ENCODE data around the gene MYO10.

Gene MYO10

DNA sequence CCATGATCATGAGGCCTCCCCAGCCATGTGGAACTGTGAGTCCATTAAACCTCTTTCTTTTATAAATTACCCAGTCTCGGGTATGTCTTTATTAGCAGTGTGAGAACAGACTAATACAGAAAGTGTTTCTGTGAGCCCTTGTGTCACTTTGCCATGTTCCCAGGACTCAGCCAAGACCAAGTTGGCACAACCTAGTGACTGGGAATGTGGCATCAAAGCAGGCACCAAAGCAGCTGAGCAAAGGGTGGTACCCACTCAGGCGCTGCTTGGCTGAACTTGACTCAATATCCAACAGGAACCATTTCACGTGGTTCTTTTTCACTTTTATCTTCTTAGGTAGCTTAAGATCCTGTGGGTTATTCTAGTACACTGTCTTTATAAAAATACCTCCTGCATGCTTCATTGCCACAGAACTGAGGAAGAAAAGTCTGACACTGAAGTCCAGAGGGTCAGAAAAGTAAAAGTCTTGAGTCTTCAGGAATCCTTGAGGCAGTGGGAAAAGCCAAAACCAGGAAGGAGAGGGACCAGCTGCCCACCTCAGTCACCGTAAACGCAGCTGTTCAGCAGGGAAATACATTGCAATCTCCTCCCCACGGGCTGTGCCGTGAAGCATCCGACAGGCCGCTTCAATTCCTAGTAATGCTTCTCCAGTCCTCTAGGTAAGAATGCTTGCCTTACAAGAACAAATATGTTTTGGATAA is 228.8 kb downstream of the MYO10 start:
- DNase-seq (ENCODE audit: extremely low read depth, insufficient read length): no peak
- H3K4me3 ChIP-seq (replicated peaks; ENCODE audit: low read depth, low read length): no peak overlapping the region
- TF ChIP-seq, protein P1, sequence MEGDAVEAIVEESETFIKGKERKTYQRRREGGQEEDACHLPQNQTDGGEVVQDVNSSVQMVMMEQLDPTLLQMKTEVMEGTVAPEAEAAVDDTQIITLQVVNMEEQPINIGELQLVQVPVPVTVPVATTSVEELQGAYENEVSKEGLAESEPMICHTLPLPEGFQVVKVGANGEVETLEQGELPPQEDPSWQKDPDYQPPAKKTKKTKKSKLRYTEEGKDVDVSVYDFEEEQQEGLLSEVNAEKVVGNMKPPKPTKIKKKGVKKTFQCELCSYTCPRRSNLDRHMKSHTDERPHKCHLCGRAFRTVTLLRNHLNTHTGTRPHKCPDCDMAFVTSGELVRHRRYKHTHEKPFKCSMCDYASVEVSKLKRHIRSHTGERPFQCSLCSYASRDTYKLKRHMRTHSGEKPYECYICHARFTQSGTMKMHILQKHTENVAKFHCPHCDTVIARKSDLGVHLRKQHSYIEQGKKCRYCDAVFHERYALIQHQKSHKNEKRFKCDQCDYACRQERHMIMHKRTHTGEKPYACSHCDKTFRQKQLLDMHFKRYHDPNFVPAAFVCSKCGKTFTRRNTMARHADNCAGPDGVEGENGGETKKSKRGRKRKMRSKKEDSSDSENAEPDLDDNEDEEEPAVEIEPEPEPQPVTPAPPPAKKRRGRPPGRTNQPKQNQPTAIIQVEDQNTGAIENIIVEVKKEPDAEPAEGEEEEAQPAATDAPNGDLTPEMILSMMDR (IDR thresholded peaks at IDR 0.05; ENCODE audit: insufficient read depth, low read length, poor library complexity, severe bottlenecking): no peak
- H3K27me3 ChIP-seq (replicated peaks; ENCODE audit: control insufficient read depth, insufficient read depth, low read length): no peaks in the 10 kb centered on the region
- H3K36me3 ChIP-seq (ENCODE audit: control insufficient read depth, insufficient read depth, low read length): no peaks in the 10 kb centered on the region

DNA sequence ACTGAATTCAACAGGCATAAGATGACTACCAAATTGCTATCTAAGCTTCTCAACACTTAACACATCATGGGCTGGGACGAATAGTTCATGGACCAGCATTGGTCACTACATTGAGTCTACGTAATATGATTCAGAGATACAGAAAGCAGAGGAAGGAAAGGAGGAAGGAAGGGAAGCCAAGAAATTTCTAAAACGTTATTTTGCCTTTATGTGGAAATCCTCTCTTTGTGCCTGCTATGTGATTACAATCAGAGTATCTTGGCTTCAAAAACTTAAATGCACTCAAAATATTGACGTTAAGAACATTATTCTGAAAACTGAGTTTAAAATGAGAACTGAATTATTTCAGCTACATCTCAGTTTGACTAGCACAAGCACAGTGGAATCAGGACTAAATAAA is 231.1 kb downstream of the MYO10 start:
- Histone ChIP-seq H3K4me3 (replicated peaks; ENCODE audit: low read depth, low read length) (no peak overlapping the region), H3K36me3 (ENCODE audit: control insufficient read depth, insufficient read depth, low read length) (no peaks in the 10 kb centered on the region), H3K27me3 (replicated peaks; ENCODE audit: control insufficient read depth, insufficient read depth, low read length) (no peaks in the 10 kb centered on the region)
- DNase-seq (ENCODE audit: extremely low read depth, insufficient read length): no peak
- TF ChIP-seq, protein P1 (IDR thresholded peaks at IDR 0.05; ENCODE audit: insufficient read depth, low read length, poor library complexity, severe bottlenecking): no peak

DNA sequence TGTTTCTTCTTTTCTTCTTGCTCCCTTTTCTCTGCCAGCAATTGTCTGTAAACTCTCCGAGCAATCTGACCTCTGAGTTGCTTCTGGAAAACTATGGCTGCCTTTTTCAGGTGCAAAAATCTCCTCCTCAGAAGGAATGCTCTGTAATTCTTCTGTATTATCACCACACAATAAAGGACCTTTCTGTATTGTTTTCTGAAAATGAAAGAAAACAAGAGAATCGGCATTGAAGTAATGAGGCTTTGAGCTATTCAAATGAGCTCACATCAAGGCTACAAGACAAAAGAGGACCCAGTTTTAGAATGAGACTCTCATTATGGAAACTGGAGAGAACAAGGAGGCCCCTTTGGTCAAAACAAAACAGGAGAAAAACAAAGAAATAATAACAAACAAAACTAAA is 233.1 kb downstream of the MYO10 start:
- TF ChIP-seq, protein P1 (IDR thresholded peaks at IDR 0.05; ENCODE audit: insufficient read depth, low read length, poor library complexity, severe bottlenecking): no peak
- Histone ChIP-seq H3K27me3 (replicated peaks; ENCODE audit: control insufficient read depth, insufficient read depth, low read length) (no peaks in the 10 kb centered on the region), H3K36me3 (ENCODE audit: control insufficient read depth, insufficient read depth, low read length) (no peaks in the 10 kb centered on the region), H3K4me3 (replicated peaks; ENCODE audit: low read depth, low read length) (no peak overlapping the region)
- no peak for DNase-seq (ENCODE audit: extremely low read depth, insufficient read length)

DNA sequence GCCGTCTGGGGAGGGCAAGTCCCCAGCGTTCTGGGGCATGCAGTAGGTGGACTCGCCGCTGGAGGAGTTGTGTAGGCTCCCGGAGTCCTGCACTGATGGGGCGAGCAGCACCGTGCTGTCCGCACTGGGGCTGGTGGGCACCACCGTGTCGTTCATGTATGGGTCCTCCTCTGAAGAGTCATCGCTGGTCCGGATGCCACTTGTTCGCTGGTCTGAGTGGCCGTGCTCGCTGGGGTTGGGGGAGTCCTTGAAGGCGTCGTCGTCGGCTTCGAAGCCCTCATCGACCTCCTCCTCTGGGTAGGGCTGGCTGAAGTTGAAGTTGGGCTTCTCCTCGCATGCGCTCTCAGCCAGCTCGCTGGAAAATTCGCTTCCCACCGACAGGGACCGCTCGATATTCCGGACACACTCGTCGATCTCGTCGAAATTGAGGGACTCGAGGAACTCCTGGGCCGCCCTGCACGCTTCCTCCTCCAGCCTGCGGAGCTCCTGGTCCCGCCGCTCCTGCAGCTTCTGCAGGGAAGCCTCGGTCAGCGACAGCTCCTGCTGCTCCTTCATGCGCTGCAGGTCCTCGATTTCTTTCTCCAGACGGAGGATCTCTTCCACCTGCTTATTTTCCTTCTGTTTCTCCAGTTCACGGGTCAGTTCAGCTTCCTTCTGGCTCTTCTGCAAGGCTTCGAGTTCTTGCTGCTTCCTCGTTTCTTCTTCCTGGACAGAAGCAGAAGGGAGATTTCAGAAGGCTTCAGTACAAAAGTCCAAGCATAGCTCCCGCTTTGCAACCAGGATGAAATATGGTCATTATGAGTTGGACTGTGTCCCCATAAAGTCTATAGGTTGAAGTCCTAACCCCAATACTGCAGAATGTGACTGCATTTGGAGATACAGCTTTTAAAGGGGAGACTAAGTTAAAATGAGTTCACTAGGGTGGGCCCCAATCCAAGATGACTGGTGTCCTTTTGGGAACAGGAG is 234.7 kb downstream of the MYO10 start:
- Histone ChIP-seq H3K36me3 (ENCODE audit: control insufficient read depth, insufficient read depth, low read length) (no peaks in the 10 kb centered on the region), H3K4me3 (replicated peaks; ENCODE audit: low read depth, low read length) (no peak overlapping the region), H3K27me3 (replicated peaks; ENCODE audit: control insufficient read depth, insufficient read depth, low read length) (no peaks in the 10 kb centered on the region)
- TF ChIP-seq, protein P1 (IDR thresholded peaks at IDR 0.05; ENCODE audit: insufficient read depth, low read length, poor library complexity, severe bottlenecking): no peak
- DNase-seq (ENCODE audit: extremely low read depth, insufficient read length): no peak

DNA sequence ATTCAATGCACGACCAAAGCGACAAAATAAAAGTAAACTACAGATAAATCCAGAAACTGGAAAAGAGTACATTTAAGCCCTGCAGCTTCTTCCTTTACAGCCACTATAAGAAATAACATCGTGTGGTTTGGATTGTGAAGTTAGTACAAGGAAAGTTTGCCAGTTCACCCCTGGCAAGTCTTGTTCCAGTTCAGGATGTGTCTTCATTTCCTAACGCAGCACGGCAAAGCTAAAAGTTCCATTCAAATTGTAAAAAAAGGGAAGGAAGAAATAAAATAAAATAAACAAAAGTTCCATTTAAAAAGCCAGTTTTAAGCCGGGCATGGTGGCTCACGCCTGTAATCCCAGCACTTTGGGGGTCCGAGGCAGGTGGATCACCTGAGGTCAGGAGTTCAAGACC is 236.0 kb downstream of the MYO10 start:
- no peak for DNase-seq (ENCODE audit: extremely low read depth, insufficient read length)

More for the DNA sequence above, 236.0 kb downstream of the MYO10 start:
- Histone ChIP-seq H3K4me3 (replicated peaks; ENCODE audit: low read depth, low read length) (no peak overlapping the region), H3K27me3 (replicated peaks; ENCODE audit: control insufficient read depth, insufficient read depth, low read length) (no peaks in the 10 kb centered on the region), H3K36me3 (ENCODE audit: control insufficient read depth, insufficient read depth, low read length) (no peaks in the 10 kb centered on the region)
- TF ChIP-seq, protein P1 (IDR thresholded peaks at IDR 0.05; ENCODE audit: insufficient read depth, low read length, poor library complexity, severe bottlenecking): no peak

Measured in GM06990 (cell line).